Epithelial cell of proximal tubule (primary cell): ENCODE results near the gene ASCC3. TPM values are rescaled to one million over a fixed set of nuclear protein-coding genes. Genes with fewer than 3 reads are reported as not detected.

ENCODE experiments used
- DNase-seq: peaks from one replicate; pipeline ENCODE4 v3.0.0-alpha.2; 2011; ENCODE audit warnings: low read depth
- H3K4me3 ChIP-seq: 2 replicates; pipeline ENCODE4 v1.5.1; 2011; ENCODE audit warnings: low read depth, mild to moderate bottlenecking, low read length
- total RNA-seq: library from RNA; depleted of rRNA; stranded (reverse); fragments of >200 nt; gene quantifications from 2 replicates; pipeline ENCODE4 v1.2.3, GENCODE V29; 2015
- TF ChIP-seq, protein P1 (sequence below): conservative IDR thresholded peaks from 2 replicates; pipeline ENCODE4 v1.5.1; 2012; ENCODE audit warnings: low read depth, mild to moderate bottlenecking, low read length

Gene ASCC3, protein sequence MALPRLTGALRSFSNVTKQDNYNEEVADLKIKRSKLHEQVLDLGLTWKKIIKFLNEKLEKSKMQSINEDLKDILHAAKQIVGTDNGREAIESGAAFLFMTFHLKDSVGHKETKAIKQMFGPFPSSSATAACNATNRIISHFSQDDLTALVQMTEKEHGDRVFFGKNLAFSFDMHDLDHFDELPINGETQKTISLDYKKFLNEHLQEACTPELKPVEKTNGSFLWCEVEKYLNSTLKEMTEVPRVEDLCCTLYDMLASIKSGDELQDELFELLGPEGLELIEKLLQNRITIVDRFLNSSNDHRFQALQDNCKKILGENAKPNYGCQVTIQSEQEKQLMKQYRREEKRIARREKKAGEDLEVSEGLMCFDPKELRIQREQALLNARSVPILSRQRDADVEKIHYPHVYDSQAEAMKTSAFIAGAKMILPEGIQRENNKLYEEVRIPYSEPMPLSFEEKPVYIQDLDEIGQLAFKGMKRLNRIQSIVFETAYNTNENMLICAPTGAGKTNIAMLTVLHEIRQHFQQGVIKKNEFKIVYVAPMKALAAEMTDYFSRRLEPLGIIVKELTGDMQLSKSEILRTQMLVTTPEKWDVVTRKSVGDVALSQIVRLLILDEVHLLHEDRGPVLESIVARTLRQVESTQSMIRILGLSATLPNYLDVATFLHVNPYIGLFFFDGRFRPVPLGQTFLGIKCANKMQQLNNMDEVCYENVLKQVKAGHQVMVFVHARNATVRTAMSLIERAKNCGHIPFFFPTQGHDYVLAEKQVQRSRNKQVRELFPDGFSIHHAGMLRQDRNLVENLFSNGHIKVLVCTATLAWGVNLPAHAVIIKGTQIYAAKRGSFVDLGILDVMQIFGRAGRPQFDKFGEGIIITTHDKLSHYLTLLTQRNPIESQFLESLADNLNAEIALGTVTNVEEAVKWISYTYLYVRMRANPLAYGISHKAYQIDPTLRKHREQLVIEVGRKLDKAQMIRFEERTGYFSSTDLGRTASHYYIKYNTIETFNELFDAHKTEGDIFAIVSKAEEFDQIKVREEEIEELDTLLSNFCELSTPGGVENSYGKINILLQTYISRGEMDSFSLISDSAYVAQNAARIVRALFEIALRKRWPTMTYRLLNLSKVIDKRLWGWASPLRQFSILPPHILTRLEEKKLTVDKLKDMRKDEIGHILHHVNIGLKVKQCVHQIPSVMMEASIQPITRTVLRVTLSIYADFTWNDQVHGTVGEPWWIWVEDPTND (N-terminal part only)
- total RNA-seq: 28.6 and 28.8 TPM in 2 replicates

- no peak for DNase-seq
- H3K4me3 ChIP-seq: peak within 1 kb of the TSS; percentile 66
- TF ChIP-seq, protein P1, sequence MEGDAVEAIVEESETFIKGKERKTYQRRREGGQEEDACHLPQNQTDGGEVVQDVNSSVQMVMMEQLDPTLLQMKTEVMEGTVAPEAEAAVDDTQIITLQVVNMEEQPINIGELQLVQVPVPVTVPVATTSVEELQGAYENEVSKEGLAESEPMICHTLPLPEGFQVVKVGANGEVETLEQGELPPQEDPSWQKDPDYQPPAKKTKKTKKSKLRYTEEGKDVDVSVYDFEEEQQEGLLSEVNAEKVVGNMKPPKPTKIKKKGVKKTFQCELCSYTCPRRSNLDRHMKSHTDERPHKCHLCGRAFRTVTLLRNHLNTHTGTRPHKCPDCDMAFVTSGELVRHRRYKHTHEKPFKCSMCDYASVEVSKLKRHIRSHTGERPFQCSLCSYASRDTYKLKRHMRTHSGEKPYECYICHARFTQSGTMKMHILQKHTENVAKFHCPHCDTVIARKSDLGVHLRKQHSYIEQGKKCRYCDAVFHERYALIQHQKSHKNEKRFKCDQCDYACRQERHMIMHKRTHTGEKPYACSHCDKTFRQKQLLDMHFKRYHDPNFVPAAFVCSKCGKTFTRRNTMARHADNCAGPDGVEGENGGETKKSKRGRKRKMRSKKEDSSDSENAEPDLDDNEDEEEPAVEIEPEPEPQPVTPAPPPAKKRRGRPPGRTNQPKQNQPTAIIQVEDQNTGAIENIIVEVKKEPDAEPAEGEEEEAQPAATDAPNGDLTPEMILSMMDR: no peak
Measured at GRCh38 chr6:100880853-100881706, at the start of gene ASCC3. ASCC3 (minus strand) TSS chr6:100881329; CDS start chr6:100867997, 13,332 bp downstream.

DNA sequence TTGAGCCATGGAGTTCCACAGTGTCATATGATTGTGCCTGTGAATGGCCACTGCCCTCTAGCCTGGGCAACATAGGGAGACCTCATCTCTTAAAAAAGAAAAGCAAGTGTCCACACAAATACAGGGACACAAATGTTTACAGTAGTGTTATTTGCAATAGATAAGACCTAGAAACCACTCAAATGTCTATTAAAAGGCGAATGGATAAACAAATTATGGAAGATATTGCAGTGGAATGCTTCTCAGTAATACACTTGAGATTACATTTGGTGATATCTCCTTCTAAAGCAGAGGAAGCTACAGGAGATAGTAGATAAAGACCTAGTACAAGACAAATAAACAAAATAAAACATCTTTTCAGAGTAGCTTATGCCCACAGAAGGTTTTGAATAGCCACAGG, 44.6 kb upstream of the ASCC3 start:
- TF ChIP-seq, protein P1: no peak
- DNase-seq: no peak
- no peak overlapping the region for H3K4me3 ChIP-seq

DNA sequence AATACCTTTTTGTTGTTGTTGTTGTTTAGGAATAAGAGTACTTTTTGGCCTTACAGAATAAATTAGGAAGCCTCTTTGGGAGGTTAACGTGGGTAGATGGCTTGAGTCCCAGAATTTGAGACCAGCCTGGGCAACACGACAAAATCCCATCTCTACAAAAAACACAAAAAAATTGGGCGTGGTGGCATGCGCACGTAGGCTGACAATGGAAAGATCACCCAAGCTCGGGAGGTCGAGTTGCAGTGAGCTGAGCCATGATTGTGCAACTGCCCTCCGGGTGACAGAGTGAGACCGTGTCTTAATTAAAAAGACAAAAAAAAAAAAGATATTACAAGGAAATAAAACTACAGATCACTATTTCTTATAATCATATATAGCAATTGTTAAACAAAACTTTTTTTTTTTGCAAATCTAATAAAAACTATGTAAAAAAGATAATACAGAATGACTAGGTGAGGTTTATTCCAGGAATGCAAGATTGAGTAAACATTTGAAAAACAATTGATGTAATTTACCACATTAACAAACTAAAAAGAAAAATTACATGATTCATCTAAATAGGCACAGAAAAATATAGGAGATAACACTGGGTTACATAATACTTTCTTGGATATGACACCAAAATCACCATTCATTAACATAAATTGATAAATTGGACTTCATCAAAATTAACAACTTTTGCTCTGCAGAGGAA, 43.6 kb upstream of the ASCC3 start:
- DNase-seq: no peak
- TF ChIP-seq, protein P1: no peak
- H3K4me3 ChIP-seq: no peak overlapping the region

GRCh38 chr6:100923481-100924165, 42.5 kb upstream of the ASCC3 start:
- TF ChIP-seq, protein P1: no peak
- no peak for DNase-seq

DNA sequence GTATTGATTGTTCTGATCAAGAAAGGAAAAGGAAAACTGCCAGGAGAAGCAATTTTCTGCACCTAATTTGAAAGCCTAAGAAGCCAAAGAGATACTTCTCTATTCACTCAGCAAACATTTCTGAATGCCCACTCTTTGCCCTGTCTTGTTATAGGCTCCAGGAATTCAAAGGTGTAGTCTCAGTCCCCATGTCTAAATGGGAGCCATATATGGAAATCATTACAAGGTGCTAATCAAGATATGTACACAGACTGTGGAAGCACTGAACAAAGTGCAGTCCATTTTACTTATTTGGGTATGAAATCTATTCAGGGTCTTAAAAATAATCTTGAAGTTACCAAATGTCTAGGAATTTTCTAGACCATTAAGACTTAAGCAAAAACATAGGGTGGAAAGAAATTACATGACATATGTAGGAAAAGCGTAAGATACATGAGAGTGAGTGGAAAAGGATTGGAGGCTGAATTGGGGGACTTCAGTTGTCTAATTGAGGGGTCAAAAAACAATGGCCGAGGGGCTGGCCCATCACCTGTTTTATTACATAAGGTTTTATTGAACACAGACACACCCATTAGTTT, 39.0 kb upstream of the ASCC3 start:
- H3K4me3 ChIP-seq: no peak overlapping the region
- DNase-seq: no peak
- TF ChIP-seq, protein P1: no peak

More at GRCh38 chr6:100923481-100924165, 42.5 kb upstream of the ASCC3 start:
- H3K4me3 ChIP-seq: no peak overlapping the region
